K562 (cell line): ENCODE data around the gene MAL. TPM values are rescaled to one million over a fixed set of nuclear protein-coding genes. Genes with fewer than 3 reads are reported as not detected.

Experiments
- ATAC-seq: fragments of 200-7000 bp; cut with Tn5 transposase; 3 replicates; pipeline ENCODE4 v1.9.1; 2020; ENCODE audit warnings: moderate library complexity
- BruUV-seq: library from RNA; stranded (reverse); fragments of 400-500 nt; replicated peaks from 2 replicates; lab custom pipeline; 2021; lab: Mats Ljungman, UMichigan
- CTCF ChIA-PET: fragments of 300-600 bp; formaldehyde crosslinking; extraction: SDS; loops from one replicate; lab custom pipeline; 2021; ENCODE audit warnings: low intra/inter-chr PET ratio; lab: Yijun Ruan, JAX
- POLR2A ChIA-PET: fragments of 300-600, 350-650 bp; sonication (Branson Sonifier 250); formaldehyde crosslinking; extraction: SDS; loops from one replicate; lab custom pipeline; 2021; ENCODE audit warnings: antibody characterized with exemption, inconsistent platforms; lab: Yijun Ruan, JAX
- DNase-seq, 4 experiments: peaks; one replicate each; pipeline versions ENCODE4 v3.0.0 to v3.0.0-alpha.2; 2011 to 2018; ENCODE audit warnings: low spot score in 3 of 4, mixed read lengths in 3 of 4; ENCODE audit errors: extremely low read depth in 1 of 4
- FAIRE-seq: peaks from 2 replicates; lab custom pipeline; 2011; peaks lifted over from hg19 to GRCh38; lab: Jason Lieb, UNC
- H2AFZ ChIP-seq: 2 replicates; pipeline ENCODE4 v1.6.0; 2011; ENCODE audit warnings: low read depth, low read length, control low read depth, inconsistent platforms
- H3K27ac ChIP-seq: fragments of 200-600 bp; 3 replicates; pipeline ENCODE4 v1.8.0; 2011; ENCODE audit warnings: low read depth, mild to moderate bottlenecking, control low read depth, inconsistent platforms, low read length, moderate library complexity, mixed read lengths; ENCODE audit errors: extremely low read depth
- H3K27me3 ChIP-seq, 2 experiments: fragments of 300-600 bp in 1 of 2; 2 replicates in 1 of 2; 3 replicates in 1 of 2; pipeline versions ENCODE4 v1.6.0 to v1.8.0; 2011; ENCODE audit warnings: inconsistent platforms in 2 of 2, low read length in 2 of 2, mild to moderate bottlenecking in 1 of 2, mixed read lengths in 1 of 2, moderate library complexity in 1 of 2; ENCODE audit not compliant: control insufficient read depth in 2 of 2, insufficient read depth in 2 of 2
- H3K36me3 ChIP-seq: fragments of 300-600 bp; 3 replicates; pipeline ENCODE4 v1.8.0; 2011; ENCODE audit warnings: mild to moderate bottlenecking, low read length, inconsistent platforms; ENCODE audit not compliant: control insufficient read depth, insufficient read depth
- H3K4me1 ChIP-seq, 2 experiments: fragments of 200-600 bp in 1 of 2; replicated peaks in 1 of 2; 2 replicates in 1 of 2; 3 replicates in 1 of 2; pipeline versions ENCODE4 v1.5.1 to v1.8.0; 2011; ENCODE audit warnings: inconsistent platforms in 2 of 2, low read length in 2 of 2, mild to moderate bottlenecking in 1 of 2, mixed read lengths in 1 of 2, moderate library complexity in 1 of 2; ENCODE audit not compliant: control insufficient read depth in 2 of 2, insufficient read depth in 2 of 2
- H3K4me2 ChIP-seq: 2 replicates; pipeline ENCODE4 v1.6.1; 2011; ENCODE audit warnings: low read length, control low read depth, inconsistent platforms, mixed read lengths; ENCODE audit not compliant: insufficient read depth
- H3K4me3 ChIP-seq: fragments of 200-600 bp; sonication (generic), shearing (Covaris generic); 2 replicates; pipeline ENCODE4 v1.5.1; 2016; ENCODE audit warnings: control low read depth, inconsistent platforms
- H3K79me2 ChIP-seq: fragments of 200-600 bp; 3 replicates; pipeline ENCODE4 v1.8.0; 2011; ENCODE audit warnings: low read length, inconsistent platforms; ENCODE audit not compliant: control insufficient read depth, insufficient read depth
- H3K9ac ChIP-seq, 2 experiments: 2 replicates each; pipeline versions ENCODE4 v1.6.0 to v1.6.1; 2011; ENCODE audit warnings: low read depth in 2 of 2, low read length in 2 of 2, control low read depth in 1 of 2, inconsistent platforms in 1 of 2, mild to moderate bottlenecking in 1 of 2, mixed read lengths in 1 of 2; ENCODE audit not compliant: insufficient read depth in 1 of 2
- H3K9me1 ChIP-seq: one replicate; pipeline ENCODE4 v1.6.0; 2011; ENCODE audit warnings: inconsistent platforms, mild to moderate bottlenecking, low read length, moderate library complexity; ENCODE audit not compliant: control insufficient read depth, insufficient read depth
- H3K9me3 ChIP-seq: replicated peaks from 2 replicates; pipeline ENCODE4 v1.5.1; 2011; ENCODE audit warnings: low read depth, low read length, inconsistent platforms; ENCODE audit not compliant: control insufficient read depth, insufficient read depth
- H4K20me1 ChIP-seq: replicated peaks from 2 replicates; pipeline ENCODE4 v1.6.1; 2011; ENCODE audit warnings: low read length, inconsistent platforms, mixed read lengths; ENCODE audit not compliant: control insufficient read depth, insufficient read depth
- AFF4 ChIP-seq: sonication (generic); formaldehyde crosslinking; IDR thresholded peaks from 2 replicates; pipeline ENCODE4 v1.8.0; 2023; ENCODE audit warnings: mild to moderate bottlenecking, missing genetic modification reagents
- HDAC6 ChIP-seq: IDR thresholded peaks from 2 replicates; pipeline ENCODE4 v1.6.1; 2012; ENCODE audit warnings: low read depth, mild to moderate bottlenecking, control low read depth, inconsistent platforms, low read length, moderate library complexity
- KAT7 ChIP-seq: sonication (generic); formaldehyde crosslinking; IDR thresholded peaks from 2 replicates; pipeline ENCODE4 v1.8.0; 2022; ENCODE audit warnings: missing genetic modification reagents, mild to moderate bottlenecking, borderline replicate concordance
- MCM3 ChIP-seq: fragments of 450-650 bp; IDR thresholded peaks from 2 replicates; pipeline ENCODE4 v1.6.1; 2016
- WGBS: fragments of 100-300 bp; shearing (Covaris generic); methylation state at CpG from one replicate; pipeline ENCODE4 v1.1.6; 2016; ENCODE audit warnings: low coverage, mixed read lengths; ENCODE audit not compliant: insufficient coverage; ENCODE audit errors: missing lambda C conversion rate; 5-methylcytosine and 5-hydroxymethylcytosine counted together
- in situ Hi-C: fragments of 300-500 bp; cut with MboI; formaldehyde crosslinking; loops from 4 replicates; pipeline ENCODE4 v1.15.0; 2018; ENCODE audit warnings: inconsistent platforms, mixed read lengths
- intact Hi-C: fragments of 100-400 bp; cut with micrococcal nuclease; formaldehyde crosslinking; loops from 2 replicates; pipeline ENCODE4 v1.14.2; 2022
- polyA plus RNA-seq, 8 experiments: library from polyadenylated mRNA; depleted of rRNA in 4 of 8; stranded (reverse) in 5 of 8; unstranded in 3 of 8; fragments of >200 nt; fragmentation: Nextera tagmentation in 2 of 8; fragmentation: Illumina TruSeq in 1 of 8; extraction: Ambion mirVana in 2 of 8; extraction: Trizol in 1 of 8; gene quantifications; 2 replicates each; pipeline versions ENCODE4 v1.2.1 to v1.2.3, GENCODE V29; 2011 to 2014; ENCODE audit warnings: inconsistent platforms in 1 of 8, missing spikeins in 1 of 8
- total RNA-seq, 7 experiments: library from RNA; depleted of rRNA in 6 of 7; stranded (reverse); fragments of >200 nt in 6 of 7; fragmentation: Illumina TruSeq in 2 of 7; extraction: Trizol in 2 of 7; gene quantifications; 2 replicates each; pipeline versions ENCODE4 v1.2.1 to v1.2.3, GENCODE V29; 2011 to 2021; ENCODE audit warnings: low replicate concordance in 1 of 7

The MAL gene
- total and polyA plus RNA-seq, 9 of the 15 experiments (the other 6 are each of a cell fraction or from before 2014, with no cell fraction given), result not detected

- ATAC-seq (no peak), FAIRE-seq (no peak), DNase-seq (no peak)
- no peaks in the 10 kb centered on the region for H3K79me2 ChIP-seq
- ChIA-PET POLR2A (no interaction called here), CTCF (no interaction called here)
- in situ Hi-C loops (no loop called here), intact Hi-C loops (no loop called here)
- H3K36me3 ChIP-seq, result no peaks in the 10 kb centered on the region
- H2AFZ ChIP-seq, result no peak overlapping the region
- TF ChIP-seq HDAC6, result no peak
- TF ChIP-seq AFF4 (CRISPR knock-in tag), result no peak
- no peak for TF ChIP-seq MCM3
- TF ChIP-seq KAT7 (CRISPR knock-in tag), result no peak
- no peaks in the 10 kb centered on the region for H4K20me1 ChIP-seq
- H3K27ac ChIP-seq, result no peak overlapping the region
- H3K27me3 ChIP-seq, result peaks cover 6 to 65% of the 10 kb centered on the region in 2 experiments; a peak in 3 of 5 replicates
- H3K4me3 ChIP-seq, result no peak overlapping the region
- H3K4me1 ChIP-seq, result no peaks in the 10 kb centered on the region
- no peaks in the 10 kb centered on the region for H3K9me1 ChIP-seq
- H3K9ac ChIP-seq, result no peak overlapping the region
- BruUV-seq, result no TSS peak
- no peak overlapping the region for H3K4me2 ChIP-seq
- under 1% methylated on average over 15 of the region's 17 CpGs for WGBS
- H3K9me3 ChIP-seq, result no peaks in the 10 kb centered on the region
Measured at GRCh38 chr2:95047629-95048510, 22.4 kb downstream of the MAL start.
